OCI-LY7 (cell line): ENCODE results near the gene IGF1. TPM values are rescaled to one million over a fixed set of nuclear protein-coding genes. Genes with fewer than 3 reads are reported as not detected.

Source experiments
- BruUV-seq: library from RNA; stranded (reverse); fragments of 400-500 nt; replicated peaks from 2 replicates; lab custom pipeline; 2021; lab: Mats Ljungman, UMichigan
- CTCF ChIA-PET: fragments of 300-600 bp; sonication (Branson Sonifier 250); formaldehyde crosslinking; loops from one replicate; lab custom pipeline; 2022; ENCODE audit warnings: antibody characterized with exemption; ENCODE audit not compliant: unreplicated experiment; lab: Charles Lee
- POLR2A ChIA-PET: fragments of 300-600 bp; sonication (Branson Sonifier 250); formaldehyde crosslinking; loops from one replicate; lab custom pipeline; 2022; ENCODE audit warnings: antibody characterized with exemption; lab: Charles Lee
- DNase-seq: peaks from one replicate; pipeline ENCODE4 v3.0.0-alpha.2; 2015; ENCODE audit warnings: low spot score
- H2AFZ ChIP-seq: fragments of 200-600 bp; sonication (generic), shearing (Covaris generic); 2 replicates; pipeline ENCODE4 v1.6.1; 2014; ENCODE audit warnings: mild to moderate bottlenecking, antibody characterized with exemption, low read length, moderate library complexity
- H3K27ac ChIP-seq: fragments of 200-600 bp; sonication (generic); 2 replicates; pipeline ENCODE4 v1.5.1; 2014; ENCODE audit warnings: mixed run types, low read depth, mild to moderate bottlenecking, moderate library complexity, low read length, inconsistent platforms; ENCODE audit not compliant: poor library complexity, severe bottlenecking
- H3K36me3 ChIP-seq: fragments of 200-600 bp; sonication (generic); 2 replicates; pipeline ENCODE4 v1.6.1; 2014; ENCODE audit warnings: mild to moderate bottlenecking, antibody characterized with exemption, low read length, moderate library complexity, mixed read lengths; ENCODE audit not compliant: insufficient read depth
- H3K4me1 ChIP-seq: fragments of 200-600 bp; sonication (generic); 2 replicates; pipeline ENCODE4 v1.5.1; 2014; ENCODE audit warnings: mild to moderate bottlenecking, low read length; ENCODE audit not compliant: insufficient read depth, poor library complexity, severe bottlenecking
- H3K4me2 ChIP-seq: fragments of 200-600 bp; sonication (generic); 2 replicates; pipeline ENCODE4 v1.6.1; 2014; ENCODE audit warnings: mild to moderate bottlenecking, low read length
- H3K4me3 ChIP-seq: fragments of 200-600 bp; sonication (generic); 2 replicates; pipeline ENCODE4 v1.5.1; 2014; ENCODE audit warnings: mild to moderate bottlenecking, low read depth, low read length; ENCODE audit not compliant: poor library complexity, severe bottlenecking
- H3K79me2 ChIP-seq: fragments of 200-600 bp; sonication (generic); 2 replicates; pipeline ENCODE4 v1.6.1; 2016; ENCODE audit warnings: low read depth, mild to moderate bottlenecking, low read length, moderate library complexity, mixed read lengths; ENCODE audit not compliant: insufficient read depth
- H3K9me2 ChIP-seq: fragments of 200-600 bp; sonication (generic); 2 replicates; pipeline ENCODE4 v1.6.1; 2016; ENCODE audit warnings: mild to moderate bottlenecking, low read length, mixed read lengths; ENCODE audit not compliant: insufficient read depth
- H3K9me3 ChIP-seq: fragments of 200-600 bp; sonication (generic); 2 replicates; pipeline ENCODE4 v1.6.1; 2014; ENCODE audit warnings: mild to moderate bottlenecking, mixed run types, low read length, mixed read lengths
- H4K20me1 ChIP-seq: fragments of 200-600 bp; sonication (generic); 2 replicates; pipeline ENCODE4 v1.6.1; 2014; ENCODE audit warnings: mild to moderate bottlenecking, antibody characterized with exemption, low read length, moderate library complexity, mixed read lengths; ENCODE audit not compliant: insufficient read depth
- CTCF ChIP-seq: fragments of 200-600 bp; sonication (generic); conservative IDR thresholded peaks from 2 replicates; pipeline ENCODE4 v1.5.1; 2014; ENCODE audit warnings: mild to moderate bottlenecking, antibody characterized with exemption, low read length, moderate library complexity, mixed read lengths
- EZH2phosphoT487 ChIP-seq: fragments of 200-600 bp; sonication (generic); IDR thresholded peaks from 2 replicates; pipeline ENCODE4 v1.6.1; 2018; ENCODE audit warnings: low read depth, borderline replicate concordance, mild to moderate bottlenecking, mixed run types, antibody characterized with exemption, low read length, moderate library complexity, mixed read lengths
- intact Hi-C: fragments of 100-400 bp; cut with micrococcal nuclease; formaldehyde crosslinking; loops from one replicate; pipeline ENCODE4 v1.10.0; 2022; ENCODE audit not compliant: unreplicated experiment
- total RNA-seq, 2 experiments: library from RNA; depleted of rRNA in 1 of 2; stranded (reverse); fragments of >200 nt in 1 of 2; shearing (Covaris generic) in 1 of 2; gene quantifications; 2 replicates each; pipeline ENCODE4 v1.2.3, GENCODE V29; 2014 to 2022

IGF1 gene
- total RNA-seq, 2 experiments from 2014 or later = not detected

DNA sequence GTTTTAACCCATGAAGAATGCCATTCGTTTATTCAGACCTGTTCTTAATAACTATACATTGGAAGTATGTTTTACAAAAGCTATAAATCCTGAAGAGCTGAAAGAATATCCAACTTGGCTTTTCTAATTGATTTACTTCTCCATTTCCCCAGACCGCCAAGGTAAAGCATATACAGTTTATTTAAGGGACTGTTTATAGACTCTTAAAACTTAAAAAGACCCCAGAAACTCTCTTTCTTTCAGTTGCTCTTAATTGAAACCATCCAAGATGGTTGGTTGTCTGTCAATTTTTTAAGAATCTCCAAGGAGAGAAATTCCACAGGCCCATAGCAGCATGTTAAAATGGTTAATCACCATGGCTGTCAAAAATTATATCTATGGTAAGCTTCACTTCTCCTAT, 8.8 kb downstream of the IGF1 start:
- Histone ChIP-seq H3K4me3 (no peak overlapping the region), H3K4me2 (no peak overlapping the region), H4K20me1 (no peaks in the 10 kb centered on the region), H3K9me2 (no peaks in the 10 kb centered on the region), H3K27ac (no peak overlapping the region), H2AFZ (no peak overlapping the region), H3K79me2 (no peaks in the 10 kb centered on the region), H3K9me3 (no peaks in the 10 kb centered on the region), H3K4me1 (no peaks in the 10 kb centered on the region), H3K36me3 (no peaks in the 10 kb centered on the region)
- BruUV-seq = no TSS peak
- TF ChIP-seq EZH2phosphoT487 (no peak), CTCF (no peak)
- POLR2A ChIA-PET = interaction anchor here (0.6 to 1.1 kb wide), 3 partner anchors 11 to 301 kb away, joined by 3 to 4 read pairs (median 3); no protein-coding TSS in a partner anchor
- intact Hi-C loops = no loop called here
- no peak for DNase-seq
- CTCF ChIA-PET = no interaction called here

DNA sequence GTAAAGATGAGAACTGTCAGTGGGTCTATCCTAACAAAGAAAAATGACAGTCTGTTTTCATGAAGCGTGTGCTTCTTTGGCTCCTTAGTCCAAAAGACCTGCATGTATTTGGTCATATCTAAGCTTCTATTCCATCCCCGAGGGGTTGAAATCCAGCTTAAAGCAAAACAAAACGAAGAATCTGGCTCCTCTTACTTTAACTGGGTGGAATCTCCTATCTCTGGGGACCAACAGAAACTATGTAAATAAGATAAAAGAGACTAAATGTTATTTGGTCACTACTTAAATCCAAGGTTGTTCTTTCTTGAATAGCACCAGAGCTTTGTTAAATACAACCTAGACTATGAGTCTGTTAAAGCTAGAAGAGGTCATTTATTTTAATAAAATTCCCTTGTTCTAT, 9.4 kb downstream of the IGF1 start:
- BruUV-seq = no TSS peak
- TF ChIP-seq CTCF (no peak), EZH2phosphoT487 (no peak)
- H3K4me3 ChIP-seq = no peak overlapping the region
- ChIA-PET POLR2A (interaction anchor here (1.0 to 1.1 kb wide), 2 partner anchors 22 to 301 kb away, joined by 3 to 4 read pairs; no protein-coding TSS in a partner anchor), CTCF (no interaction called here)
- no peaks in the 10 kb centered on the region for H3K36me3 ChIP-seq
- no peaks in the 10 kb centered on the region for H3K9me2 ChIP-seq
- H3K4me1 ChIP-seq = no peaks in the 10 kb centered on the region
- no peaks in the 10 kb centered on the region for H4K20me1 ChIP-seq
- no peak for DNase-seq
- no peak overlapping the region for H3K27ac ChIP-seq
- no peaks in the 10 kb centered on the region for H3K9me3 ChIP-seq
- intact Hi-C loops = no loop called here
- H2AFZ ChIP-seq = no peak overlapping the region
- no peak overlapping the region for H3K4me2 ChIP-seq
- H3K79me2 ChIP-seq = no peaks in the 10 kb centered on the region

GRCh38 chr12:102468261-102468915, 12.0 kb downstream of the IGF1 start:
- H3K4me2 ChIP-seq = no peak overlapping the region
- no peak overlapping the region for H3K4me3 ChIP-seq
- no peaks in the 10 kb centered on the region for H3K9me2 ChIP-seq
- no peaks in the 10 kb centered on the region for H3K9me3 ChIP-seq
- no peaks in the 10 kb centered on the region for H3K36me3 ChIP-seq
- intact Hi-C loops = no loop called here
- ChIA-PET POLR2A (interaction anchor here (2.1 kb wide), 1 partner anchor 14 kb away, joined by 5 read pairs; no protein-coding TSS in a partner anchor), CTCF (no interaction called here)
- no TSS peak for BruUV-seq
- H3K27ac ChIP-seq = no peak overlapping the region
- no peaks in the 10 kb centered on the region for H4K20me1 ChIP-seq
- no peak overlapping the region for H2AFZ ChIP-seq
- no peak for DNase-seq
- TF ChIP-seq CTCF (no peak), EZH2phosphoT487 (no peak)
- H3K79me2 ChIP-seq = no peaks in the 10 kb centered on the region
- no peaks in the 10 kb centered on the region for H3K4me1 ChIP-seq
